Gastrocnemius medialis (tissue), 4 donors: ENCODE measurements around the gene RPS15A. TPM values are rescaled to one million over a fixed set of nuclear protein-coding genes. Genes with fewer than 3 reads are reported as not detected.

ENCODE experiments used
- ATAC-seq, 2 donors: fragments of 150-250 bp; one replicate each; pipeline ENCODE4 v1.9.1; 2016
- DNase-seq, 2 donors: peaks; one replicate each; pipeline ENCODE4 v3.0.0-alpha.2; 2019
- H3K27ac ChIP-seq, 4 donors: fragments of 200-600 bp; sonication (generic); 1 replicate in 1 of 4; 2 replicates in 3 of 4; pipeline ENCODE4 v1.5.1; 2016 to 2018; ENCODE audit warnings: mild to moderate bottlenecking in 2 of 4, moderate library complexity in 1 of 4
- H3K27me3 ChIP-seq, 3 donors: fragments of 200-600 bp; sonication (generic) in 2 of 3; 1 replicate in 1 of 3; 2 replicates in 2 of 3; pipeline versions ENCODE4 v1.5.1 to v1.6.0; 2016 to 2019; ENCODE audit warnings: mild to moderate bottlenecking in 1 of 3, moderate library complexity in 1 of 3
- H3K36me3 ChIP-seq, 2 donors: fragments of 200-600 bp; sonication (generic) in 1 of 2; one replicate each; pipeline ENCODE4 v1.5.1; 2017 to 2018
- H3K4me1 ChIP-seq, 2 donors: fragments of 200-600 bp; sonication (generic) in 1 of 2; one replicate each; pipeline ENCODE4 v1.5.1; 2016 to 2017; ENCODE audit warnings: mild to moderate bottlenecking in 2 of 2
- H3K4me3 ChIP-seq, 4 donors: fragments of 200-600 bp; sonication (generic) in 3 of 4; 1 replicate in 1 of 4; 2 replicates in 3 of 4; pipeline ENCODE4 v1.5.1; 2016 to 2019; ENCODE audit warnings: mild to moderate bottlenecking in 2 of 4
- H3K9me3 ChIP-seq, 3 donors: fragments of 200-600 bp; sonication (generic) in 2 of 3; 1 replicate in 1 of 3; 2 replicates in 2 of 3; pipeline ENCODE4 v1.5.1; 2016 to 2019
- CTCF ChIP-seq, 5 experiments: fragments of 450-650 bp in 3 of 5; fragments of 200-600 bp in 2 of 5; sonication (generic) in 2 of 5; IDR thresholded peaks in 4 of 5; conservative IDR thresholded peaks in 1 of 5; 1 replicate in 4 of 5; 2 replicates in 1 of 5; pipeline ENCODE4 v1.5.1; 2016 to 2019; ENCODE audit warnings: antibody characterized with exemption in 5 of 5, mild to moderate bottlenecking in 3 of 5, moderate library complexity in 3 of 5
- POLR2A ChIP-seq, 2 donors: fragments of 450-650 bp; IDR thresholded peaks; one replicate each; pipeline ENCODE4 v1.6.1; 2017; ENCODE audit warnings: antibody characterized with exemption in 2 of 2, mild to moderate bottlenecking in 2 of 2, moderate library complexity in 2 of 2
- in situ Hi-C, 4 donors: fragments of 200-750 bp; cut with MboI; loops; one replicate each; pipeline versions ENCODE4 v1.15.0 to v1.8.0; 2017; ENCODE audit warnings: low sequenced_read_pairs in 4 of 4
- intact Hi-C: fragments of 100-400 bp; cut with DNase I; formaldehyde crosslinking; loops from one replicate; pipeline ENCODE4 v1.15.1; 2023; ENCODE audit warnings: low total_unique reads
- total RNA-seq, 4 donors: library from RNA; depleted of rRNA; stranded (reverse); fragments of >200 nt; gene quantifications; one replicate each; pipeline versions ENCODE4 v1.1.0 to v1.2.3, GENCODE V29; 2016

The RPS15A gene
- total RNA-seq, 4 donors from 2014 or later: 1,340 to 2,259 (median 1,706) TPM

GRCh38 chr16:18804540-18804939 lies 14.4 kb upstream of the RPS15A start:
- intact Hi-C loops: loop anchor here (5.0 to 10.0 kb wide), 3 partner anchors 123 to 1080 kb away; partner anchors contain the start of genes CCP110, GDE1, GPRC5B and SMG1
- DNase-seq (no peak), ATAC-seq (no peak)
- no peak overlapping the region for H3K4me3 ChIP-seq
- TF ChIP-seq POLR2A (IDR thresholded peaks at IDR 0.05): no peak
- TF ChIP-seq CTCF (IDR thresholded peaks at IDR 0.05 in 4 of 5, conservative IDR thresholded peaks at IDR 0.05 in 1 of 5): no peak
- H3K27ac ChIP-seq: peak overlapping the region; percentile 90 to 96 (median 94)
- no peaks in the 10 kb centered on the region for H3K9me3 ChIP-seq
- peaks cover 37 to 44% of the 10 kb centered on the region in 2 donors for H3K4me1 ChIP-seq
- H3K36me3 ChIP-seq: peaks cover 2 to 32% of the 10 kb centered on the region in 2 donors
- in situ Hi-C loops: no loop called here
- no peaks in the 10 kb centered on the region for H3K27me3 ChIP-seq

- H3K4me3 ChIP-seq: no peak overlapping the region
- H3K36me3 ChIP-seq: peaks cover 2 to 24% of the 10 kb centered on the region in 2 donors
- ATAC-seq (no peak), DNase-seq (no peak)
- H3K27me3 ChIP-seq: no peaks in the 10 kb centered on the region
- peaks cover 44 to 52% of the 10 kb centered on the region in 2 donors for H3K4me1 ChIP-seq
- H3K27ac ChIP-seq: peak overlapping the region; percentile 90 to 96 (median 94)
- in situ Hi-C loops: no loop called here
- TF ChIP-seq POLR2A (IDR thresholded peaks at IDR 0.05) (no peak), CTCF (IDR thresholded peaks at IDR 0.05 in 4 of 5, conservative IDR thresholded peaks at IDR 0.05 in 1 of 5) (no peak)
- intact Hi-C loops: loop anchor here (5.0 to 10.0 kb wide), 3 partner anchors 123 to 1081 kb away; partner anchors contain the start of genes CCP110, GDE1, GPRC5B and SMG1
- H3K9me3 ChIP-seq: no peaks in the 10 kb centered on the region
Measured at GRCh38 chr16:18803569-18804462, 13.7 kb upstream of the RPS15A start.

GRCh38 chr16:18802767-18803343 lies 12.7 kb upstream of the RPS15A start:
- DNase-seq: no peak
- TF ChIP-seq POLR2A (IDR thresholded peaks at IDR 0.05) (no peak), CTCF (IDR thresholded peaks at IDR 0.05 in 4 of 5, conservative IDR thresholded peaks at IDR 0.05 in 1 of 5) (no peak)
- no peak overlapping the region for H3K4me3 ChIP-seq
- peaks cover 0 to 15% of the 10 kb centered on the region in 2 donors for H3K36me3 ChIP-seq
- no peak for ATAC-seq
- no peaks in the 10 kb centered on the region for H3K27me3 ChIP-seq
- H3K27ac ChIP-seq: peak overlapping the region; percentile 90 to 96 (median 94)
- H3K9me3 ChIP-seq: no peaks in the 10 kb centered on the region
- in situ Hi-C loops: no loop called here
- H3K4me1 ChIP-seq: peaks cover 50 to 61% of the 10 kb centered on the region in 2 donors
- intact Hi-C loops: loop anchor here (5.0 to 10.0 kb wide), 3 partner anchors 124 to 1082 kb away; partner anchors contain the start of genes CCP110, GDE1, GPRC5B and SMG1

- Histone ChIP-seq H3K9me3 (no peaks in the 10 kb centered on the region), H3K36me3 (peaks cover 0 to 13% of the 10 kb centered on the region in 2 donors), H3K4me3 (peak within 1 kb of the TSS; percentile 91 to 96 (median 94)), H3K27ac (peak within 1 kb of the TSS; percentile 90 to 96 (median 94)), H3K27me3 (no peaks in the 10 kb centered on the region), H3K4me1 (peaks cover 53 to 64% of the 10 kb centered on the region in 2 donors)
- in situ Hi-C loops: no loop called here
- peak; percentile 93 for ATAC-seq
- intact Hi-C loops: loop anchor here (1.0 to 10.0 kb wide), 5 partner anchors 11 to 1083 kb away; partner anchors contain the start of genes CCP110, GDE1, GPRC5B and RPS15A
- DNase-seq: peak; percentile 99 to 100
- peak; percentile 90 to 94 (median 92) for TF ChIP-seq CTCF (IDR thresholded peaks at IDR 0.05 in 4 of 5, conservative IDR thresholded peaks at IDR 0.05 in 1 of 5)
- TF ChIP-seq POLR2A (IDR thresholded peaks at IDR 0.05): peak; percentile 99 to 100
Measured at GRCh38 chr16:18801145-18801972, 11.2 kb upstream of the RPS15A start, which contains the start of gene ARL6IP1. ARL6IP1 (minus strand) TSS chr16:18801549; CDS start chr16:18801466, 83 bp downstream.
